Mammary epithelial cell (primary cell): ENCODE results near the gene B4GALT6.

Source experiments
- EZH2 ChIP-seq: IDR thresholded peaks from 2 replicates; pipeline ENCODE4 v1.6.1; 2012; ENCODE audit warnings: low read length, inconsistent platforms, borderline replicate concordance
- TF ChIP-seq, protein P1 (sequence below), 2 donors: IDR thresholded peaks in 1 of 2; conservative IDR thresholded peaks in 1 of 2; 2 replicates each; pipeline ENCODE4 v1.5.1; 2011 to 2012; ENCODE audit warnings: inconsistent platforms in 2 of 2, low read length in 2 of 2, mild to moderate bottlenecking in 2 of 2, control low read depth in 1 of 2, low read depth in 1 of 2; ENCODE audit not compliant: insufficient read depth in 1 of 2; ENCODE audit errors: extremely low read depth in 1 of 2

DNA sequence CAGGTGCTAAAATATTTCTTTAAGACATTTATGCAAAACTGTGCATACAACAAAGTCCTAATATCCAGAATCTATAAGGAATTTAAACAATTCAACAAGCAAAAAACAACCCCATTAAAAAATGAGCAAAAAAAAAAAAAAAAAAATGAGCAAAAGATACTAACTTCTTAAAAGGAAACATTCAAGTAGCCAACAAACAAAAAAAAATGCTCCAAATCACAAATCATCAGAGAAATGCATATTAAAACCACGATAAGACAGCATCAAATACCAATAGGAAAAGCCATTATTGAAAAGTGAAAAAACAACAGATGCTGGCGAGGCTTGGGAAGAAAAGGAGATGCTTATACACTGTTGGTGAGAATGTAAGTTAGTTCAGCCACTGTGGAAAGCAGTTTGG is 34.9 kb downstream of the B4GALT6 start:
- TF ChIP-seq, protein P1, sequence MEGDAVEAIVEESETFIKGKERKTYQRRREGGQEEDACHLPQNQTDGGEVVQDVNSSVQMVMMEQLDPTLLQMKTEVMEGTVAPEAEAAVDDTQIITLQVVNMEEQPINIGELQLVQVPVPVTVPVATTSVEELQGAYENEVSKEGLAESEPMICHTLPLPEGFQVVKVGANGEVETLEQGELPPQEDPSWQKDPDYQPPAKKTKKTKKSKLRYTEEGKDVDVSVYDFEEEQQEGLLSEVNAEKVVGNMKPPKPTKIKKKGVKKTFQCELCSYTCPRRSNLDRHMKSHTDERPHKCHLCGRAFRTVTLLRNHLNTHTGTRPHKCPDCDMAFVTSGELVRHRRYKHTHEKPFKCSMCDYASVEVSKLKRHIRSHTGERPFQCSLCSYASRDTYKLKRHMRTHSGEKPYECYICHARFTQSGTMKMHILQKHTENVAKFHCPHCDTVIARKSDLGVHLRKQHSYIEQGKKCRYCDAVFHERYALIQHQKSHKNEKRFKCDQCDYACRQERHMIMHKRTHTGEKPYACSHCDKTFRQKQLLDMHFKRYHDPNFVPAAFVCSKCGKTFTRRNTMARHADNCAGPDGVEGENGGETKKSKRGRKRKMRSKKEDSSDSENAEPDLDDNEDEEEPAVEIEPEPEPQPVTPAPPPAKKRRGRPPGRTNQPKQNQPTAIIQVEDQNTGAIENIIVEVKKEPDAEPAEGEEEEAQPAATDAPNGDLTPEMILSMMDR (conservative IDR thresholded peaks at IDR 0.05 in 1 of 2, IDR thresholded peaks at IDR 0.05 in 1 of 2; ENCODE audit: extremely low read depth in 1 of 2, insufficient read depth in 1 of 2, low read depth in 1 of 2, low read length in 2 of 2): no peak
- no peak for TF ChIP-seq EZH2
